ENCODE results near the gene BMP7. TPM values are rescaled to one million over a fixed set of nuclear protein-coding genes. Genes with fewer than 3 reads are reported as not detected.

The BMP7 gene
- total and polyA plus RNA-seq, 9 of the 15 experiments (the other 6 are each of a cell fraction or from before 2014, with no cell fraction given) = 0.18 TPM; not detected in 8

DNA sequence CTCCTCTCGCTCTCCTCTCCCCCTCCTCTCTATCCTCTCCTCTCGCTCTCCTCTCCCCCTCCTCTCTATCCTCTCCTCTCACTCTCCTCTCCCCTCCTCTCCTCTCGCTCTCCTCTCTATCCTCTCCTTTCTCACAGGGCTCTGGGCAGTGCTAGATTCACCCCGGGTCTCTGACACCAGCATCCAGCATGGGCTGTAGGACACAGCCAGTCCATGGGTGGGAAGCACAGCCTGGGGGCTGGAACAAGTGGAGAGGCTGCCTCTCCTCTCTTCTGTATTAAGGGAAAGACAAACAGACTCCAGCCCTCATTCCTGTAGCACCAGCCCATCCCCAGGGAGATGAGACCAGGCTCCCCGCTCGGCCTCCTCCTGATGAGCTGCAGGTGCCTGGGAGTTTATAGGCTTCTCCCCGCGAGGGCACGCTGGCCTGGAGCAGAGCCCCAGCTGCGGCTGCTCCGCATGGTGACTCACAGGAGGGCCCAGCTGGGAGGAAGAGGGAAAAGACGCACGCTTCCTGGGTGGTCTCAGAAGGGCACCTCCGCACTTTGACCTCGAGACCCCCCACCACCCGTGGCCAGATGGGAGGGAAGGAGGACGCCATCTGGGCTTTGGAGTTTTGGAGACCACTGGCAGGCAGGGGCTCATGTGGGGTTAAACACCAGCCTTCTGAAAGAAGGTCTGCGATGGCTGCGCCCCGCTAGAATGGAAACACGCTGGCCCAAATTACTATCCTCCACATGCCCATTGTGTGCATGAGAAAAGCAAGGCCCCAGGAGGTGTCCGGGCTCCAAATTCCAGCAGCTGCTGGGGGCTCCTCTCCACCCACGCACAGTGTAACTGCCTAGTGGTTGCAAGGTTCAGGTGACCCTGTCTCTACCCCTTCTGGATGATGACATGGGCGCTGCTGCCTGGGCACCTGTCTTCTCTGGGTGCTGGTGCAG lies 68.0 kb downstream of the BMP7 start:
- Histone ChIP-seq H3K9ac (ENCODE audit: insufficient read depth in 1 of 2, low read depth in 2 of 2, low read length in 2 of 2) (no peak overlapping the region), H3K79me2 (ENCODE audit: control insufficient read depth, insufficient read depth, low read length) (no peaks in the 10 kb centered on the region), H3K9me3 (replicated peaks; ENCODE audit: control insufficient read depth, insufficient read depth, low read depth, low read length) (no peaks in the 10 kb centered on the region), H4K20me1 (replicated peaks; ENCODE audit: control insufficient read depth, insufficient read depth, low read length) (no peaks in the 10 kb centered on the region), H3K36me3 (ENCODE audit: control insufficient read depth, insufficient read depth, low read length) (no peaks in the 10 kb centered on the region), H3K9me1 (ENCODE audit: control insufficient read depth, insufficient read depth, low read length) (no peaks in the 10 kb centered on the region), H3K4me2 (ENCODE audit: insufficient read depth, low read length) (no peak overlapping the region), H3K4me3 (no peak overlapping the region), H2AFZ (ENCODE audit: low read depth, low read length) (no peak overlapping the region), H3K4me1 (replicated peaks in 1 of 2; ENCODE audit: control insufficient read depth in 2 of 2, insufficient read depth in 2 of 2, low read length in 2 of 2) (no peaks in the 10 kb centered on the region), H3K27me3 (ENCODE audit: control insufficient read depth in 2 of 2, insufficient read depth in 2 of 2, low read length in 2 of 2) (peaks cover 17 to 62% of the 10 kb centered on the region in 2 experiments; a peak in 4 of 5 replicates), H3K27ac (ENCODE audit: extremely low read depth, low read depth, low read length) (no peak overlapping the region)
- FAIRE-seq (no peak), DNase-seq (ENCODE audit: extremely low read depth in 1 of 4, low spot score in 3 of 4) (no peak), ATAC-seq (no peak)
- in situ Hi-C loops (cut with MboI) (no loop called here), intact Hi-C loops (cut with micrococcal nuclease) (no loop called here)
- POLR2A ChIA-PET = no interaction called here
- WGBS (ENCODE audit: insufficient coverage, low coverage, missing lambda C conversion rate) = 2% methylated on average over 20 of the region's 24 CpGs
- BruUV-seq (replicated peaks) = no TSS peak
- CTCF ChIA-PET (ENCODE audit: low intra/inter-chr PET ratio) = no interaction called here
- TF ChIP-seq SPI1 (IDR thresholded peaks at IDR 0.05; ENCODE audit: borderline replicate concordance, low read depth, low read length) (no peak), EWSR1 (IDR thresholded peaks at IDR 0.05; ENCODE audit: borderline replicate concordance, low read depth, partially characterized antibody) (peak; percentile 66)
- TF ChIP-seq, protein P1, sequence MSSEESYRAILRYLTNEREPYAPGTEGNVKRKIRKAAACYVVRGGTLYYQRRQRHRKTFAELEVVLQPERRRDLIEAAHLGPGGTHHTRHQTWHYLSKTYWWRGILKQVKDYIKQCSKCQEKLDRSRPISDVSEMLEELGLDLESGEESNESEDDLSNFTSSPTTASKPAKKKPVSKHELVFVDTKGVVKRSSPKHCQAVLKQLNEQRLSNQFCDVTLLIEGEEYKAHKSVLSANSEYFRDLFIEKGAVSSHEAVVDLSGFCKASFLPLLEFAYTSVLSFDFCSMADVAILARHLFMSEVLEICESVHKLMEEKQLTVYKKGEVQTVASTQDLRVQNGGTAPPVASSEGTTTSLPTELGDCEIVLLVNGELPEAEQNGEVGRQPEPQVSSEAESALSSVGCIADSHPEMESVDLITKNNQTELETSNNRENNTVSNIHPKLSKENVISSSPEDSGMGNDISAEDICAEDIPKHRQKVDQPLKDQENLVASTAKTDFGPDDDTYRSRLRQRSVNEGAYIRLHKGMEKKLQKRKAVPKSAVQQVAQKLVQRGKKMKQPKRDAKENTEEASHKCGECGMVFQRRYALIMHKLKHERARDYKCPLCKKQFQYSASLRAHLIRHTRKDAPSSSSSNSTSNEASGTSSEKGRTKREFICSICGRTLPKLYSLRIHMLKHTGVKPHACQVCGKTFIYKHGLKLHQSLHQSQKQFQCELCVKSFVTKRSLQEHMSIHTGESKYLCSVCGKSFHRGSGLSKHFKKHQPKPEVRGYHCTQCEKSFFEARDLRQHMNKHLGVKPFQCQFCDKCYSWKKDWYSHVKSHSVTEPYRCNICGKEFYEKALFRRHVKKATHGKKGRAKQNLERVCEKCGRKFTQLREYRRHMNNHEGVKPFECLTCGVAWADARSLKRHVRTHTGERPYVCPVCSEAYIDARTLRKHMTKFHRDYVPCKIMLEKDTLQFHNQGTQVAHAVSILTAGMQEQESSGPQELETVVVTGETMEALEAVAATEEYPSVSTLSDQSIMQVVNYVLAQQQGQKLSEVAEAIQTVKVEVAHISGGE (CRISPR knock-in tag; IDR thresholded peaks at IDR 0.05) = peak in 1 of 3 experiments; percentile 82; a peak in 2 of 6 replicates
- TF ChIP-seq, protein P2, sequence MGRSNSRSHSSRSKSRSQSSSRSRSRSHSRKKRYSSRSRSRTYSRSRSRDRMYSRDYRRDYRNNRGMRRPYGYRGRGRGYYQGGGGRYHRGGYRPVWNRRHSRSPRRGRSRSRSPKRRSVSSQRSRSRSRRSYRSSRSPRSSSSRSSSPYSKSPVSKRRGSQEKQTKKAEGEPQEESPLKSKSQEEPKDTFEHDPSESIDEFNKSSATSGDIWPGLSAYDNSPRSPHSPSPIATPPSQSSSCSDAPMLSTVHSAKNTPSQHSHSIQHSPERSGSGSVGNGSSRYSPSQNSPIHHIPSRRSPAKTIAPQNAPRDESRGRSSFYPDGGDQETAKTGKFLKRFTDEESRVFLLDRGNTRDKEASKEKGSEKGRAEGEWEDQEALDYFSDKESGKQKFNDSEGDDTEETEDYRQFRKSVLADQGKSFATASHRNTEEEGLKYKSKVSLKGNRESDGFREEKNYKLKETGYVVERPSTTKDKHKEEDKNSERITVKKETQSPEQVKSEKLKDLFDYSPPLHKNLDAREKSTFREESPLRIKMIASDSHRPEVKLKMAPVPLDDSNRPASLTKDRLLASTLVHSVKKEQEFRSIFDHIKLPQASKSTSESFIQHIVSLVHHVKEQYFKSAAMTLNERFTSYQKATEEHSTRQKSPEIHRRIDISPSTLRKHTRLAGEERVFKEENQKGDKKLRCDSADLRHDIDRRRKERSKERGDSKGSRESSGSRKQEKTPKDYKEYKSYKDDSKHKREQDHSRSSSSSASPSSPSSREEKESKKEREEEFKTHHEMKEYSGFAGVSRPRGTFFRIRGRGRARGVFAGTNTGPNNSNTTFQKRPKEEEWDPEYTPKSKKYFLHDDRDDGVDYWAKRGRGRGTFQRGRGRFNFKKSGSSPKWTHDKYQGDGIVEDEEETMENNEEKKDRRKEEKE (IDR thresholded peaks at IDR 0.05; ENCODE audit: borderline replicate concordance in 1 of 2, control insufficient read depth in 1 of 2, low read depth in 2 of 2, low read length in 1 of 2) = peak in 1 of 2 experiments; percentile 76; a peak in 1 of 4 replicates

All from K562 (cell line).